ENCODE results near the gene MLX.

The MLX gene

DNA sequence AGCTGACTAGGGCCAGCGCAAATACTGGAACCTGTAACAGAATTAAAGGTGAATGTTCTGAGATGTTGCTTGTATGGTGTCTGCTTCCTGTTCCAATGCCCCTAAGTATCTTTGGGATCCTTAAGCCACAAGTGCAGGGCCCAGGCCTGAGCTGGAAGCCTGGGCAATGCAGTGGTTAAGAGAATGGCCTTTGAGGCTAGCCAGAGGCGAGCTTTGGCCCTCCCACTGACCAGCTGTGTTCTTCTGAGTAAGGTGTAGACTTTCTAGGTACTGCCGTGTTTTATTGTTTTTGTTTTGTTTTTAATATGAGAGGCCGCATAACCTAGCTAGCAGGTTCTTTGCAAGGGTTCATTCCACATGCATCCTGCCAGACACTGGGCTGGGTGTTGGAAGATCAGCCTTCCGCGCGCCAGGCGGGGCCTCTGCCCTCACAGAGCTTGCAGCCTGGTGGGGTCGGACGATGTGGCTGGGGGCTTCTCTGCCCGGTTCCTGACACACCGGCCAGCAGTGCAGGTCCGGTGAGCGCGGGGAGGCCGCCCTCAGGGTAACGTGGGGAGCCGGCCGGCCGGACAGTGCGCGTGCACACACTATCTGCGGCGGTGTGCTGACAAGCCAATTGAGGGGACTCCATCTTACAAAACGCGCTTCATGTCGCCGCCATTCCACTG, 551 bp upstream of the MLX start:
- Histone ChIP-seq H3K36me3 (ENCODE audit: control insufficient read depth, insufficient read depth, low read length) (peaks cover 15% of the 10 kb centered on the region), H3K23ac (ENCODE audit: low read length) (peak overlapping the region; percentile 15)
- WGBS (ENCODE audit: extremely low coverage, insufficient coverage, low lambda C conversion rate) = no CpG with 5 or more reads among the region's 28 CpGs

DNA sequence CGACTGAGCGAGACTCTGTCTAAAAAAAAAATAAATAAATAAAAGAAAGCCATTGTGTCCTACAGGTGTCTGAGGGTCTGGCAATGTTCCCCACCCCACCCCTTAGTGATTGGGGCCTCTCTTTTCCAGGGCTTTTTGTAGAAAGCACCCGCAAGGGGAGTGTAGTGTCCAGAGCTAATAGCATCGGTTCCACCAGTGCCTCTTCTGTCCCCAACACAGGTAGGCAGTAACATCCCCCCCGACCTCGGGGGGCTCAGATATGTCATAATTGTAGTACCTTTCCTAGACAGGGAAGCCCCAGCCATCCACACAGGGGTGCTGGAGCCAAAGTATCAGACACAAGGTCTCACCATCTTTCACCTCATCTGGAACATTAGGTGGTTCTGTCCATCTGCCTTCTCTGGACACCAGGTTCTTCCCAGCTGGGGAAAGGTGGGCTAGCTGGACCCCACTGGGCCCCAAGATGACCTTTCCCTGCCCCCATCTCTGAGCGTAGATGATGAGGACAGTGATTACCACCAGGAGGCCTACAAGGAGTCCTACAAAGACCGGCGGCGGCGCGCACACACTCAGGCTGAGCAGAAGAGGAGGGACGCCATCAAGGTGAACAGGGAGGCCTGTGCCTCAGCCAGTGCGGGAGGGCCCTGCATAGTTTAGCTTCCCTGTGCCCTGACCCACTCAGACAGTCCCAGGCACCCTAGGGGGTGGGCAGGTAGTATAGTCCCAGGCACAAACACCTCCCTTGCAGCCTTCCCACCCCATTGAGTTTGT, 1.6 kb downstream of the MLX start:
- WGBS (ENCODE audit: extremely low coverage, insufficient coverage, low lambda C conversion rate) = no CpG with 5 or more reads among the region's 14 CpGs
- no peak overlapping the region for H3K23ac ChIP-seq (ENCODE audit: low read length)
- H2BK5ac ChIP-seq (ENCODE audit: low read length) = no peak overlapping the region
- no peaks in the 10 kb centered on the region for H3K27me3 ChIP-seq (ENCODE audit: insufficient read depth, low read length, poor library complexity)
- no peak overlapping the region for H4K8ac ChIP-seq (ENCODE audit: low read depth, low read length)
- peak overlapping the region; percentile 38 for H3K56ac ChIP-seq (ENCODE audit: low read length)
- no peaks in the 10 kb centered on the region for H3K4me1 ChIP-seq (ENCODE audit: control insufficient read depth, low read depth, low read length)
- no peak for DNase-seq
- no peak overlapping the region for H3K4me2 ChIP-seq (ENCODE audit: low read length)
- H3K4me3 ChIP-seq (ENCODE audit: low read length) = no peak overlapping the region
- peaks cover 17% of the 10 kb centered on the region for H3K79me1 ChIP-seq (ENCODE audit: low read length)
- H2AK5ac ChIP-seq (ENCODE audit: low read length) = no peak overlapping the region
- peaks cover 30% of the 10 kb centered on the region for H3K36me3 ChIP-seq (ENCODE audit: control insufficient read depth, insufficient read depth, low read length)
- H3K79me2 ChIP-seq (ENCODE audit: control insufficient read depth, insufficient read depth, low read length) = peaks cover 12% of the 10 kb centered on the region
- no peak overlapping the region for H2BK15ac ChIP-seq (replicated peaks; ENCODE audit: low read depth)
- H3K9ac ChIP-seq (ENCODE audit: low read length) = no peak overlapping the region
- H3K18ac ChIP-seq (ENCODE audit: low read length) = no peak overlapping the region
- no peak overlapping the region for H4K5ac ChIP-seq (ENCODE audit: low read length)
- no peak overlapping the region for H2BK120ac ChIP-seq (ENCODE audit: low read depth, low read length)
- H3K27ac ChIP-seq (ENCODE audit: low read depth, low read length) = no peak overlapping the region
- no peak overlapping the region for H3K4ac ChIP-seq (ENCODE audit: low read depth, low read length)

More for the DNA sequence above, 551 bp upstream of the MLX start:
- Histone ChIP-seq H2BK15ac (replicated peaks; ENCODE audit: low read depth) (no peak overlapping the region), H3K9ac (ENCODE audit: low read length) (peak overlapping the region; percentile 69), H3K4me1 (ENCODE audit: control insufficient read depth, low read depth, low read length) (peaks cover 8% of the 10 kb centered on the region), H4K5ac (ENCODE audit: low read length) (no peak overlapping the region), H2AK5ac (ENCODE audit: low read length) (no peak overlapping the region), H3K79me2 (ENCODE audit: control insufficient read depth, insufficient read depth, low read length) (peaks cover 25% of the 10 kb centered on the region), H3K18ac (ENCODE audit: low read length) (no peak overlapping the region), H3K4ac (ENCODE audit: low read depth, low read length) (peak overlapping the region; percentile 44), H4K8ac (ENCODE audit: low read depth, low read length) (peak overlapping the region; percentile 82), H3K4me2 (ENCODE audit: low read length) (peak overlapping the region; percentile 21), H3K79me1 (ENCODE audit: low read length) (peaks cover 25% of the 10 kb centered on the region), H3K4me3 (ENCODE audit: low read length) (no peak overlapping the region), H2BK5ac (ENCODE audit: low read length) (peak overlapping the region; percentile 6), H2BK120ac (ENCODE audit: low read depth, low read length) (no peak overlapping the region), H3K27ac (ENCODE audit: low read depth, low read length) (peak overlapping the region; percentile 76), H3K27me3 (ENCODE audit: insufficient read depth, low read length, poor library complexity) (no peaks in the 10 kb centered on the region), H3K56ac (ENCODE audit: low read length) (peak overlapping the region; percentile 88)
- no peak for DNase-seq

DNA sequence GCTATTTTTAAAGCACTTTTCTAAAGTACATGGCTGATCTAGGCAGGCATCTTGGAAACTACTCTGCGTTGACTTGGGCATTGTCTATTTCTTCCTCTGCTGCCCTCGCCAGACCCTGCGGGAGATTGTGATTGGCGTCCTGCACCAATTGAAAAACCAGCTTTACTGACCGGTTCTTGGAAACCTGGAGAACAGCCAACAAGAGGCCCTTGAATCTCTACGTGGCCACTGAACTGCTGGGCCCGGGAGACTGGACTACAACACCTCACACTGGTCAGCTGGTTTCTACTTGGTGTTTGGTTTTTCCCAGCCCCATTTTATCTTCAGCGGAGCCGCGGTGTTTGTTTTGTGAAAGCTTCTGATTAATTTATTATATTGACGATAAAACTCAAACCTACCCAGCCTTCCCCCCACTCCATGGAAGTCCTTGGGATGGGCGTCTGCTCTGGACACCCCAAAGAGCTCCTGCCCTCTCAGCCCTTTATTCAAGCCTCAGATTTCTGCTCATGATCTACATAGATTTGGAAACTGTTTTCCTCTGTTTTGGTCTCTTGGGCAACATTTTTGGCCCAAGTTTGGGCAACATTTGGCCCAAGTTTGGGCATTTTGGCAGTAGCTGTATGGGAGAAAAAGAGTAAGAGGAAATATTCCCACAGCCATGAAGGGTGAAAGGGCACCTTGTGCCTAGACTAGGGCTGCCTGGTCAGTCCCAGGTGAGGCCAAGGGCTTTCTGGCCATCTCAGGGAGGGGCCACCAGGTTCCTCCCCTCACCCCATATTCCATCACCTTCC, 4.7 kb downstream of the MLX start:
- no peak for DNase-seq
- WGBS (ENCODE audit: extremely low coverage, insufficient coverage, low lambda C conversion rate) = no CpG with 5 or more reads among the region's 12 CpGs
- no peak overlapping the region for H2BK5ac ChIP-seq (ENCODE audit: low read length)
- no peaks in the 10 kb centered on the region for H3K4me1 ChIP-seq (ENCODE audit: control insufficient read depth, low read depth, low read length)
- H3K23ac ChIP-seq (ENCODE audit: low read length) = no peak overlapping the region
- peaks cover 16% of the 10 kb centered on the region for H3K79me2 ChIP-seq (ENCODE audit: control insufficient read depth, insufficient read depth, low read length)
- no peak overlapping the region for H3K18ac ChIP-seq (ENCODE audit: low read length)
- H3K4me2 ChIP-seq (ENCODE audit: low read length) = no peak overlapping the region
- peaks cover 14% of the 10 kb centered on the region for H3K79me1 ChIP-seq (ENCODE audit: low read length)
- H3K27me3 ChIP-seq (ENCODE audit: insufficient read depth, low read length, poor library complexity) = no peaks in the 10 kb centered on the region
- H3K36me3 ChIP-seq (ENCODE audit: control insufficient read depth, insufficient read depth, low read length) = peaks cover 30% of the 10 kb centered on the region
- no peak overlapping the region for H3K4ac ChIP-seq (ENCODE audit: low read depth, low read length)
- no peak overlapping the region for H3K9ac ChIP-seq (ENCODE audit: low read length)
- no peak overlapping the region for H3K56ac ChIP-seq (ENCODE audit: low read length)
- H3K27ac ChIP-seq (ENCODE audit: low read depth, low read length) = no peak overlapping the region
- no peak overlapping the region for H4K8ac ChIP-seq (ENCODE audit: low read depth, low read length)
- no peak overlapping the region for H2BK120ac ChIP-seq (ENCODE audit: low read depth, low read length)
- no peak overlapping the region for H4K5ac ChIP-seq (ENCODE audit: low read length)
- no peak overlapping the region for H2BK15ac ChIP-seq (replicated peaks; ENCODE audit: low read depth)
- H2AK5ac ChIP-seq (ENCODE audit: low read length) = no peak overlapping the region
- H3K4me3 ChIP-seq (ENCODE audit: low read length) = no peak overlapping the region

DNA sequence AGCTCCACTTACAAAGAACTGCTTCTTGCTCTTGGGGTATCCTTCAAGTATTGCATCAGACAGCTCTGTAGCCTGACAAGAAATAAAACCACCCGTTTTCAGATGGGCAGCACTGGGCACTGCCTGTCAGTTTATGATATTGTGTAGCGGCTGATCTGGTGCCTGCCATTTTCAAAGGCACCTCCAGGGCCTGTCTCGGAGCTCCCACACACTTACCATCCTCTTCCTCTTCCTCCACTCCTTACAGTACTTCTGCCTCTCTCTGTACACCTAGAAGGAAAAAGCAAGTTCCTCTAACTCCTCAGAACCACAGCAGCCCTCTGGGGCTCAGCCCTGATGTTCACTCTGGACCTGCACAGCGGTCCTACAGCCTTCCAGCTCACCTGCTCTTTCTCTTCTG, 6.2 kb downstream of the MLX start:
- Histone ChIP-seq H4K8ac (ENCODE audit: low read depth, low read length) (no peak overlapping the region), H3K27me3 (ENCODE audit: insufficient read depth, low read length, poor library complexity) (no peaks in the 10 kb centered on the region), H3K36me3 (ENCODE audit: control insufficient read depth, insufficient read depth, low read length) (peaks cover 30% of the 10 kb centered on the region), H3K27ac (ENCODE audit: low read depth, low read length) (no peak overlapping the region), H3K4ac (ENCODE audit: low read depth, low read length) (no peak overlapping the region), H3K79me1 (ENCODE audit: low read length) (peaks cover 15% of the 10 kb centered on the region), H2BK15ac (replicated peaks; ENCODE audit: low read depth) (no peak overlapping the region), H3K4me2 (ENCODE audit: low read length) (no peak overlapping the region), H3K23ac (ENCODE audit: low read length) (no peak overlapping the region), H3K4me1 (ENCODE audit: control insufficient read depth, low read depth, low read length) (no peaks in the 10 kb centered on the region), H3K9ac (ENCODE audit: low read length) (no peak overlapping the region), H3K79me2 (ENCODE audit: control insufficient read depth, insufficient read depth, low read length) (peaks cover 16% of the 10 kb centered on the region), H3K18ac (ENCODE audit: low read length) (no peak overlapping the region), H2AK5ac (ENCODE audit: low read length) (no peak overlapping the region), H2BK5ac (ENCODE audit: low read length) (no peak overlapping the region), H4K5ac (ENCODE audit: low read length) (no peak overlapping the region), H2BK120ac (ENCODE audit: low read depth, low read length) (no peak overlapping the region), H3K56ac (ENCODE audit: low read length) (no peak overlapping the region), H3K4me3 (ENCODE audit: low read length) (no peak overlapping the region)
- DNase-seq = no peak
- no CpG with 5 or more reads among the region's 4 CpGs for WGBS (ENCODE audit: extremely low coverage, insufficient coverage, low lambda C conversion rate)

DNA sequence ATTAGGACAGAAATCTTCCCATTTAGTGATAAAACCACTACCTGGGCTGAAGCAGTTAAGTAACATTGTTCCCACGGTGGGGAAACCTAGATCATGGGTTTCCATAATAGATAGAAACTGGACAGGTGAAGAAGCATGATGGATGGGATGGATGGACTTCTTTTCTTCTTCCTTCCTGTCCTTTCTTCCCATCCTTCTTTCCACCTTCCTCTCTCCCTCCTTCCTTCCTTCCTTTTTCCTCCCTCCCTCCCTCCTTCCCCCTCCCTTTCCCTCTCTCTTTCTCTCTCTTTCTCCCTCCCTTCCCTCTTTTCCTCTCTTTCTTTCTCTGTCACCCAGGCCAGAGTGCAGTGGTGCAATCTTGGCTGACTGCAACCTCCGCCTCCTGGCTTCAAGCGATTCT, 7.6 kb downstream of the MLX start:
- no peak for DNase-seq
- no peak overlapping the region for H3K4me2 ChIP-seq (ENCODE audit: low read length)
- H2BK120ac ChIP-seq (ENCODE audit: low read depth, low read length) = no peak overlapping the region
- no peaks in the 10 kb centered on the region for H3K27me3 ChIP-seq (ENCODE audit: insufficient read depth, low read length, poor library complexity)
- no peak overlapping the region for H2BK15ac ChIP-seq (replicated peaks; ENCODE audit: low read depth)
- no peaks in the 10 kb centered on the region for H3K4me1 ChIP-seq (ENCODE audit: control insufficient read depth, low read depth, low read length)
- no peak overlapping the region for H2AK5ac ChIP-seq (ENCODE audit: low read length)
- H3K9ac ChIP-seq (ENCODE audit: low read length) = no peak overlapping the region
- no peak overlapping the region for H4K8ac ChIP-seq (ENCODE audit: low read depth, low read length)
- H3K79me1 ChIP-seq (ENCODE audit: low read length) = peaks cover 11% of the 10 kb centered on the region
- no peak overlapping the region for H3K4ac ChIP-seq (ENCODE audit: low read depth, low read length)
- H3K79me2 ChIP-seq (ENCODE audit: control insufficient read depth, insufficient read depth, low read length) = peaks cover 14% of the 10 kb centered on the region
- H3K27ac ChIP-seq (ENCODE audit: low read depth, low read length) = no peak overlapping the region
- no peak overlapping the region for H2BK5ac ChIP-seq (ENCODE audit: low read length)
- H3K4me3 ChIP-seq (ENCODE audit: low read length) = no peak overlapping the region
- H4K5ac ChIP-seq (ENCODE audit: low read length) = no peak overlapping the region
- H3K56ac ChIP-seq (ENCODE audit: low read length) = no peak overlapping the region
- no peak overlapping the region for H3K23ac ChIP-seq (ENCODE audit: low read length)
- no CpG with 5 or more reads among the region's 3 CpGs for WGBS (ENCODE audit: extremely low coverage, insufficient coverage, low lambda C conversion rate)
- peaks cover 29% of the 10 kb centered on the region for H3K36me3 ChIP-seq (ENCODE audit: control insufficient read depth, insufficient read depth, low read length)
- H3K18ac ChIP-seq (ENCODE audit: low read length) = no peak overlapping the region
